SW480 (cell line): ENCODE measurements around the gene CCDC191.

Experiments
- DNase-seq: peaks from one replicate; pipeline ENCODE4 v3.0.0-alpha.2; 2016; ENCODE audit warnings: low spot score

Gene CCDC191

GRCh38 chr3:113968986-113969385 is 87.3 kb downstream of the CCDC191 start:
- DNase-seq = no peak

- DNase-seq = no peak
These were observed 90.2 kb downstream of the CCDC191 start for GRCh38 chr3:113966172-113966571.

GRCh38 chr3:113963879-113964278 is 92.4 kb downstream of the CCDC191 start:
- no peak for DNase-seq

GRCh38 chr3:113954091-113954685 is 102.1 kb downstream of the CCDC191 start:
- DNase-seq = no peak

- DNase-seq = no peak
These were observed 102.6 kb downstream of the CCDC191 start for GRCh38 chr3:113953677-113954076.

- DNase-seq = no peak
These were observed 103.4 kb downstream of the CCDC191 start for GRCh38 chr3:113952921-113953320.

- peak; percentile 69 for DNase-seq
These were observed 108.1 kb downstream of the CCDC191 start for GRCh38 chr3:113948015-113948917.

GRCh38 chr3:113947372-113948014 is 108.8 kb downstream of the CCDC191 start, which contains the start of gene ZDHHC23:
Gene ZDHHC23 (plus strand): TSS chr3:113948013. CDS start chr3:113948803, 790 bp downstream.
- peak; percentile 83 for DNase-seq

- DNase-seq = no peak
These were observed 109.5 kb downstream of the CCDC191 start for GRCh38 chr3:113946831-113947230.

GRCh38 chr3:113927556-113927955 is 128.8 kb downstream of the CCDC191 start:
- no peak for DNase-seq

GRCh38 chr3:113914646-113915045 is 141.7 kb downstream of the CCDC191 start:
- no peak for DNase-seq
